ENCODE measurements around the gene HDAC10.

DNA sequence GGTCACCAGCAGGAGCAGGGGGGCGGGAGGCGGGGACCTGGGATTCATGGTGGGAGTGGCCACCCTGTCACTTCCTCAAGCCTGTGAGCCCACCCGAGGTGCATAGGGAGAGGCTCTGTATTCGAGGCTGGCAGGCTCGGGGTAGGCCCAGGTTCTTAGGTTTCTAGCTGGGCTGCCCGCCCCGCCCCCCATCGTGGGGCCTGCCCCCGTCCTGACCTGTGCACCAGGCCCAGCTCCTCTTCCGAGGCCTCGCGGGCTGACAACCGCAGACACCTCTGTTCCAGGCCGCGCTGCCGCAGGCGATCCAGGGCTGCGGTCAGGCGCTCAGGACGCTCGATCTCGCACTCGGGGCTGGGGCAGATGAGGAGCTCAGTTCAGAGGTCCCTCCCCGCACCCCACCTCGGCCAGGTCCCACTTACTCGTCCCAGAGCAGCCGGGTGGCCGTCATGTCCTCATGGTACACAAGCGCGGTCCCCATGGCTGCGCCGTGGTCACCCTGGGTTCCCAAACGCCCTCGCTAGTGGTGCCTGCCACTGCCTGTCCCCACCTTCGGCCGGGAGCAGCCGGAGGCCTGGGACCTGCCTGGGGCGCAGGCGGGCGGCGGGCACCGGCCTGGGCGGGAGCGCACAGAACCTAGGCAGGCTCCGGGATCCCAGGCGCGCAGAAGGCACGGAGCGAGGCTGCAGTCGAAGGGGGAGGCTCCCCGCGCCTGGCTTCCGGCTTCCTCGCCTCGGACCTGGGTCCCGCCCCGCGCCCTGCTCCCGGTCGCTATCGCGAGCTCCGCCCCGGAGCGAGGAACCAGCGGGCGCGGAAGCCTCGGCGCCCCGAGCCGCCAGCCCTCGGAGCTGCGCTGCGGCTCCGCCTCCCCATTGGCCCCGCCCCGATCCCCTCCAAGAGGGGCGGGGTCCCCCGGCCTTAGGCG, at the start of gene HDAC10:
- TF ChIP-seq, protein P1, sequence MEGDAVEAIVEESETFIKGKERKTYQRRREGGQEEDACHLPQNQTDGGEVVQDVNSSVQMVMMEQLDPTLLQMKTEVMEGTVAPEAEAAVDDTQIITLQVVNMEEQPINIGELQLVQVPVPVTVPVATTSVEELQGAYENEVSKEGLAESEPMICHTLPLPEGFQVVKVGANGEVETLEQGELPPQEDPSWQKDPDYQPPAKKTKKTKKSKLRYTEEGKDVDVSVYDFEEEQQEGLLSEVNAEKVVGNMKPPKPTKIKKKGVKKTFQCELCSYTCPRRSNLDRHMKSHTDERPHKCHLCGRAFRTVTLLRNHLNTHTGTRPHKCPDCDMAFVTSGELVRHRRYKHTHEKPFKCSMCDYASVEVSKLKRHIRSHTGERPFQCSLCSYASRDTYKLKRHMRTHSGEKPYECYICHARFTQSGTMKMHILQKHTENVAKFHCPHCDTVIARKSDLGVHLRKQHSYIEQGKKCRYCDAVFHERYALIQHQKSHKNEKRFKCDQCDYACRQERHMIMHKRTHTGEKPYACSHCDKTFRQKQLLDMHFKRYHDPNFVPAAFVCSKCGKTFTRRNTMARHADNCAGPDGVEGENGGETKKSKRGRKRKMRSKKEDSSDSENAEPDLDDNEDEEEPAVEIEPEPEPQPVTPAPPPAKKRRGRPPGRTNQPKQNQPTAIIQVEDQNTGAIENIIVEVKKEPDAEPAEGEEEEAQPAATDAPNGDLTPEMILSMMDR (IDR thresholded peaks at IDR 0.05): no peak
- peak; percentile 27 to 67 (median 67) for TF ChIP-seq POLR2A (IDR thresholded peaks at IDR 0.05)

Data from body of pancreas (tissue), 4 donors.